ENCODE measurements around the gene KRTAP10-3. TPM values are rescaled to one million over a fixed set of nuclear protein-coding genes. Genes with fewer than 3 reads are reported as not detected.
"Not testable (repeated sequence)": the region's sequence is repeated elsewhere in the genome, so short reads cannot be mapped to it uniquely, and the experiment has no call there.

Gene KRTAP10-3
- total RNA-seq, 1 experiment from 2014 or later = not detected

DNA sequence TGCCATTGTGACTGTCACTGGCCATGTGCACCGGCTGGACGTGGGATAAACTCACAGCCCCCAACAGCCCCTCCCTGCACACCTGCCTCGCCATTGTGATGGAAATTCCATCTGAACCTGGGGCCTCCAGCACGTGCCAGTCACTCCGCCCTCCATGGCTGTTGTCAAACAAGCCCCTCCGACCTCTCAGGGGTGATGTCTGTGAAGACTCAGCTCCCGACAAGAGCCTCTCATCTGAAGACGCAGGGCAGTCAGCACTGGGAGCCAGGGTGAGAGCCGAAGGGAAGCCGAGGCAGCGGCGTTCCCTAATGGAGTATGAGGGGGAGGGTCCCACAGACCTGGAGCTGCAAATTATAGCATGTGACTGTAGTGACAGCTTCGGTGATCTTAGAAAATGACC is 5.9 kb downstream of the KRTAP10-3 start:
- intact Hi-C loops (cut with micrococcal nuclease; ENCODE audit: unreplicated experiment) = no loop called here
- H3K27ac Mint-ChIP-seq (ENCODE audit: unreplicated experiment) = no peak overlapping the region
- peaks cover 100% of the 10 kb centered on the region for H3K27me3 Mint-ChIP-seq (ENCODE audit: unreplicated experiment)
- TF ChIP-seq, protein P1, sequence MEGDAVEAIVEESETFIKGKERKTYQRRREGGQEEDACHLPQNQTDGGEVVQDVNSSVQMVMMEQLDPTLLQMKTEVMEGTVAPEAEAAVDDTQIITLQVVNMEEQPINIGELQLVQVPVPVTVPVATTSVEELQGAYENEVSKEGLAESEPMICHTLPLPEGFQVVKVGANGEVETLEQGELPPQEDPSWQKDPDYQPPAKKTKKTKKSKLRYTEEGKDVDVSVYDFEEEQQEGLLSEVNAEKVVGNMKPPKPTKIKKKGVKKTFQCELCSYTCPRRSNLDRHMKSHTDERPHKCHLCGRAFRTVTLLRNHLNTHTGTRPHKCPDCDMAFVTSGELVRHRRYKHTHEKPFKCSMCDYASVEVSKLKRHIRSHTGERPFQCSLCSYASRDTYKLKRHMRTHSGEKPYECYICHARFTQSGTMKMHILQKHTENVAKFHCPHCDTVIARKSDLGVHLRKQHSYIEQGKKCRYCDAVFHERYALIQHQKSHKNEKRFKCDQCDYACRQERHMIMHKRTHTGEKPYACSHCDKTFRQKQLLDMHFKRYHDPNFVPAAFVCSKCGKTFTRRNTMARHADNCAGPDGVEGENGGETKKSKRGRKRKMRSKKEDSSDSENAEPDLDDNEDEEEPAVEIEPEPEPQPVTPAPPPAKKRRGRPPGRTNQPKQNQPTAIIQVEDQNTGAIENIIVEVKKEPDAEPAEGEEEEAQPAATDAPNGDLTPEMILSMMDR (IDR thresholded peaks at IDR 0.05; ENCODE audit: unreplicated experiment) = no peak
- peaks cover 9% of the 10 kb centered on the region for H3K4me1 Mint-ChIP-seq (ENCODE audit: low read depth, unreplicated experiment)
- DNase-seq = no peak
- no peaks in the 10 kb centered on the region for H3K36me3 Mint-ChIP-seq (ENCODE audit: insufficient read depth, unreplicated experiment)
- H3K9me3 Mint-ChIP-seq (ENCODE audit: low read depth, unreplicated experiment) = no peaks in the 10 kb centered on the region
- CTCF ChIA-PET = no interaction called here
- no TSS peak for BruUV-seq (replicated peaks)
- no peak overlapping the region for H3K4me3 Mint-ChIP-seq (ENCODE audit: low read depth, unreplicated experiment)

- H3K4me3 Mint-ChIP-seq (ENCODE audit: low read depth, unreplicated experiment) = no peak overlapping the region
- no peaks in the 10 kb centered on the region for H3K36me3 Mint-ChIP-seq (ENCODE audit: insufficient read depth, unreplicated experiment)
- intact Hi-C loops (cut with micrococcal nuclease; ENCODE audit: unreplicated experiment) = no loop called here
- peaks cover 100% of the 10 kb centered on the region for H3K27me3 Mint-ChIP-seq (ENCODE audit: unreplicated experiment)
- no peaks in the 10 kb centered on the region for H3K9me3 Mint-ChIP-seq (ENCODE audit: low read depth, unreplicated experiment)
- CTCF ChIA-PET = no interaction called here
- BruUV-seq (replicated peaks) = no TSS peak
- H3K27ac Mint-ChIP-seq (ENCODE audit: unreplicated experiment) = no peak overlapping the region
- TF ChIP-seq, protein P1 (IDR thresholded peaks at IDR 0.05; ENCODE audit: unreplicated experiment) = no peak
- H3K4me1 Mint-ChIP-seq (ENCODE audit: low read depth, unreplicated experiment) = peaks cover 9% of the 10 kb centered on the region
- no peak for DNase-seq
Observed at GRCh38 chr21:44552136-44552535, 6.5 kb downstream of the KRTAP10-3 start.

- DNase-seq = no peak
- no TSS peak for BruUV-seq (replicated peaks)
- intact Hi-C loops (cut with micrococcal nuclease; ENCODE audit: unreplicated experiment) = no loop called here
- Mint-ChIP-seq H3K9me3 (ENCODE audit: low read depth, unreplicated experiment) (peaks cover 3% of the 10 kb centered on the region), H3K4me1 (ENCODE audit: low read depth, unreplicated experiment) (peaks cover 9% of the 10 kb centered on the region), H3K4me3 (ENCODE audit: low read depth, unreplicated experiment) (no peak within 1 kb of the TSS), H3K27me3 (ENCODE audit: unreplicated experiment) (peaks cover 100% of the 10 kb centered on the region), H3K27ac (ENCODE audit: unreplicated experiment) (no peak within 1 kb of the TSS), H3K36me3 (ENCODE audit: insufficient read depth, unreplicated experiment) (no peaks in the 10 kb centered on the region)
- TF ChIP-seq, protein P1 (IDR thresholded peaks at IDR 0.05; ENCODE audit: unreplicated experiment) = no peak
- CTCF ChIA-PET = interaction anchor here (1.3 kb wide), 1 partner anchor 41 kb away, joined by 3 read pairs; the partner anchor contains the start of gene KRTAP10-6
Observed at GRCh38 chr21:44551340-44551961, 7.1 kb downstream of the KRTAP10-3 start, which contains the start of gene KRTAP10-2. Gene KRTAP10-2, minus strand, starts transcription at chr21:44551505. Its CDS starts 47 bp downstream, at chr21:44551458.

DNA sequence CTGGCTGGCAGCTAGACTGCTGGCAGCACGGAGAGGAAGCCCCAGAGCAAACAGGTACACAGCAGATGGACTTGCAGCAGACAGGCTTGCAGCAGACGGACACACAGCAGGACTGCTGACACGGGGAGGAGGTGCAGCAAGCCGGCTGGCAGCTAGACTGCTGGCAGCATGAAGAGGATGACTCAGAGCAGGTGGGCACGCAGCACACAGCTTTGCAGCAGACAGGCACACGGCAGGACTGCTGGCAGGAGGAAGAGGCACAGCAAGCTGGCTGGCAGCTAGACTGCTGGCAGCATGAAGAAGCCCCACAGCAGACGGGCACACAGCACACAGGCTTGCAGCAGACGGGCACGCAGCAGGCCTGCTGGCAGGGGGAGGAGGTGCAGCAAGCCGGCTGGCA is 7.8 kb downstream of the KRTAP10-3 start:
- H3K27me3 Mint-ChIP-seq (ENCODE audit: unreplicated experiment) = peaks cover 100% of the 10 kb centered on the region
- TF ChIP-seq, protein P1 (IDR thresholded peaks at IDR 0.05; ENCODE audit: unreplicated experiment) = no peak
- no peak overlapping the region for H3K4me3 Mint-ChIP-seq (ENCODE audit: low read depth, unreplicated experiment)
- no peak for DNase-seq
- CTCF ChIA-PET = interaction anchor here (1.3 kb wide), 1 partner anchor 42 kb away, joined by 3 read pairs; the partner anchor contains the start of gene KRTAP10-6
- intact Hi-C loops (cut with micrococcal nuclease; ENCODE audit: unreplicated experiment) = no loop called here
- no peak overlapping the region for H3K27ac Mint-ChIP-seq (ENCODE audit: unreplicated experiment)
- H3K9me3 Mint-ChIP-seq (ENCODE audit: low read depth, unreplicated experiment) = peaks cover 3% of the 10 kb centered on the region
- no peaks in the 10 kb centered on the region for H3K36me3 Mint-ChIP-seq (ENCODE audit: insufficient read depth, unreplicated experiment)
- BruUV-seq (replicated peaks) = no TSS peak
- peaks cover 9% of the 10 kb centered on the region for H3K4me1 Mint-ChIP-seq (ENCODE audit: low read depth, unreplicated experiment)

GRCh38 chr21:44550285-44550684 is 8.3 kb downstream of the KRTAP10-3 start:
- H3K36me3 Mint-ChIP-seq (ENCODE audit: insufficient read depth, unreplicated experiment); intact Hi-C loops (cut with micrococcal nuclease; ENCODE audit: unreplicated experiment); H3K9me3 Mint-ChIP-seq (ENCODE audit: low read depth, unreplicated experiment); H3K4me3 Mint-ChIP-seq (ENCODE audit: low read depth, unreplicated experiment); DNase-seq; BruUV-seq (replicated peaks); H3K27ac Mint-ChIP-seq (ENCODE audit: unreplicated experiment); H3K4me1 Mint-ChIP-seq (ENCODE audit: low read depth, unreplicated experiment): not testable (repeated sequence)
- CTCF ChIA-PET = interaction anchor here (1.3 kb wide), 1 partner anchor 42 kb away, joined by 3 read pairs; the partner anchor contains the start of gene KRTAP10-6
- peaks cover 100% of the 10 kb centered on the region for H3K27me3 Mint-ChIP-seq (ENCODE audit: unreplicated experiment)

Data from Calu3 (cell line).